Panc1 (cell line): ENCODE measurements around the gene MAGI1. TPM values are rescaled to one million over a fixed set of nuclear protein-coding genes. Genes with fewer than 3 reads are reported as not detected.
A peak's percentile ranks its signal among the peaks of the same experiment; 100 is the strongest.

Experiments used
- ATAC-seq: fragments of 200-7000 bp; cut with Tn5 transposase; 2 replicates; pipeline ENCODE4 v1.9.1; 2020; ENCODE audit warnings: mild to moderate bottlenecking, moderate library complexity
- BruUV-seq: library from RNA; stranded (reverse); fragments of 400-500 nt; replicated peaks from 2 replicates; lab custom pipeline; 2021; lab: Mats Ljungman, UMichigan
- CTCF ChIA-PET: fragments of 300-600 bp; sonication (Branson Sonifier 250); formaldehyde crosslinking; loops from one replicate; lab custom pipeline; 2022; ENCODE audit warnings: antibody characterized with exemption; lab: Charles Lee
- POLR2A ChIA-PET: fragments of 300-600 bp; sonication (Branson Sonifier 250); formaldehyde crosslinking; loops from one replicate; lab custom pipeline; 2022; ENCODE audit warnings: antibody characterized with exemption; lab: Charles Lee
- DNase-seq: peaks from one replicate; pipeline ENCODE4 v3.0.0-alpha.2; 2010; ENCODE audit warnings: low read depth, low spot score
- H3K27ac ChIP-seq: 2 replicates; pipeline ENCODE4 v1.5.1; 2011; ENCODE audit warnings: mild to moderate bottlenecking, low read length, inconsistent platforms
- H3K27me3 ChIP-seq: fragments of 200-500 bp; sonication (Bioruptor generic); 2 replicates; pipeline ENCODE4 v1.6.0; 2014; ENCODE audit warnings: low read length, inconsistent platforms; ENCODE audit not compliant: control insufficient read depth, insufficient read depth
- H3K36me3 ChIP-seq: fragments of 200-500 bp; sonication (Bioruptor generic); 2 replicates; pipeline ENCODE4 v1.5.1; 2014; ENCODE audit warnings: inconsistent platforms, mild to moderate bottlenecking, low read length, moderate library complexity; ENCODE audit not compliant: control insufficient read depth, insufficient read depth
- H3K4me1 ChIP-seq: 2 replicates; pipeline ENCODE4 v1.5.1; 2011; ENCODE audit warnings: inconsistent platforms, mild to moderate bottlenecking, low read length, moderate library complexity; ENCODE audit not compliant: control insufficient read depth, insufficient read depth
- H3K4me3 ChIP-seq, 2 experiments: 2 replicates each; pipeline ENCODE4 v1.5.1; 2011 to 2012; ENCODE audit warnings: low read depth in 2 of 2, low read length in 2 of 2, mild to moderate bottlenecking in 2 of 2, inconsistent platforms in 1 of 2, moderate library complexity in 1 of 2
- H3K9me3 ChIP-seq: fragments of 200-500 bp; sonication (Bioruptor generic); 2 replicates; pipeline ENCODE4 v1.5.1; 2014; ENCODE audit warnings: low read depth, mild to moderate bottlenecking, inconsistent platforms, low read length, moderate library complexity; ENCODE audit not compliant: control insufficient read depth, insufficient read depth
- CTCF ChIP-seq: fragments of 450-650 bp; IDR thresholded peaks from 2 replicates; pipeline ENCODE4 v1.5.1; 2017; ENCODE audit warnings: mild to moderate bottlenecking
- POLR2AphosphoS5 ChIP-seq: IDR thresholded peaks from 2 replicates; pipeline ENCODE4 v1.6.1; 2012; ENCODE audit warnings: mild to moderate bottlenecking, low read depth, low read length, moderate library complexity
- REST ChIP-seq, 2 experiments: IDR thresholded peaks; 2 replicates each; pipeline ENCODE4 v1.6.1; 2011 to 2012; ENCODE audit warnings: low read depth in 2 of 2, control low read depth in 1 of 2, low read length in 1 of 2, mild to moderate bottlenecking in 1 of 2, moderate library complexity in 1 of 2; ENCODE audit not compliant: insufficient read depth in 1 of 2
- SIN3A ChIP-seq: IDR thresholded peaks from 2 replicates; pipeline ENCODE4 v1.6.1; 2012; ENCODE audit warnings: low read depth, mild to moderate bottlenecking, low read length, moderate library complexity, borderline replicate concordance; ENCODE audit not compliant: insufficient read depth
- TCF7L2 ChIP-seq: IDR thresholded peaks from 2 replicates; pipeline ENCODE4 v1.6.1; 2011; ENCODE audit warnings: mild to moderate bottlenecking, low read depth, low read length, inconsistent platforms
- in situ Hi-C: cut with HindIII; loops from 2 replicates; pipeline ENCODE4 v1.10.0; 2016; ENCODE audit warnings: low sequenced_read_pairs, low pct_unique_long_range_greater_than_20kb
- intact Hi-C: fragments of 100-400 bp; cut with micrococcal nuclease; formaldehyde crosslinking; loops from one replicate; pipeline ENCODE4 v1.10.0; 2022; ENCODE audit not compliant: unreplicated experiment
- total RNA-seq: library from RNA; stranded (reverse); gene quantifications from one replicate; pipeline ENCODE4 v1.2.1, GENCODE V29; 2021; ENCODE audit not compliant: unreplicated experiment

MAGI1 gene
- total RNA-seq, 1 experiment from 2014 or later: 9.5 TPM

- ChIA-PET POLR2A (interaction anchor here (0.6 kb wide), 1 partner anchor 28 kb away, joined by 4 read pairs; no protein-coding TSS in a partner anchor), CTCF (no interaction called here)
- TF ChIP-seq REST (IDR thresholded peaks at IDR 0.05; ENCODE audit: insufficient read depth in 1 of 2, low read depth in 2 of 2, low read length in 1 of 2) (no peak), CTCF (no peak), SIN3A (no peak), TCF7L2 (no peak), POLR2AphosphoS5 (no peak)
Observed at GRCh38 chr3:65667963-65668362, 370.8 kb downstream of the MAGI1 start.

GRCh38 chr3:65666448-65667091 lies 372.1 kb downstream of the MAGI1 start:
- no TSS peak for BruUV-seq
- Histone ChIP-seq H3K9me3 (no peaks in the 10 kb centered on the region), H3K4me3 (no peak overlapping the region), H3K27ac (no peak overlapping the region), H3K27me3 (no peaks in the 10 kb centered on the region), H3K36me3 (no peaks in the 10 kb centered on the region), H3K4me1 (no peaks in the 10 kb centered on the region)
- ChIA-PET POLR2A (no interaction called here), CTCF (no interaction called here)
- in situ Hi-C loops (no loop called here), intact Hi-C loops (no loop called here)
- DNase-seq (no peak), ATAC-seq (no peak)
- TF ChIP-seq SIN3A (no peak), CTCF (peak; percentile 9; the same call in 1 of the 2 replicates), REST (IDR thresholded peaks at IDR 0.05; ENCODE audit: insufficient read depth in 1 of 2, low read depth in 2 of 2, low read length in 1 of 2) (no peak), POLR2AphosphoS5 (no peak), TCF7L2 (no peak)

More at GRCh38 chr3:65667963-65668362, 370.8 kb downstream of the MAGI1 start:
- no peaks in the 10 kb centered on the region for H3K36me3 ChIP-seq
- H3K9me3 ChIP-seq: no peaks in the 10 kb centered on the region
- intact Hi-C loops: no loop called here
- in situ Hi-C loops: no loop called here
- BruUV-seq: no TSS peak
- no peak for DNase-seq
- no peaks in the 10 kb centered on the region for H3K4me1 ChIP-seq
- no peak for ATAC-seq
- no peaks in the 10 kb centered on the region for H3K27me3 ChIP-seq
- no peak overlapping the region for H3K4me3 ChIP-seq
- H3K27ac ChIP-seq: no peak overlapping the region
